ENCODE results near the gene NADK.
"Not testable (repeated sequence)": the region's sequence is repeated elsewhere in the genome, so short reads cannot be mapped to it uniquely, and the experiment has no call there.

Gene NADK

GRCh38 chr1:1704284-1704957 lies 73.8 kb downstream of the NADK start:
- not testable (repeated sequence) for DNase-seq (ENCODE audit: low read depth)

- no peak for DNase-seq (ENCODE audit: low read depth)
Observed at GRCh38 chr1:1703796-1704195, 74.5 kb downstream of the NADK start.

- not testable (repeated sequence) for DNase-seq (ENCODE audit: low read depth)
Observed at GRCh38 chr1:1702506-1702905, 75.8 kb downstream of the NADK start.

Measured in HS-5 (cell line).